ENCODE data around the gene SRGAP2B.
"Not testable (repeated sequence)": the region's sequence is repeated elsewhere in the genome, so short reads cannot be mapped to it uniquely, and the experiment has no call there.

The SRGAP2B gene

GRCh38 chr1:145065194-145065826, 29.8 kb downstream of the SRGAP2B start:
- H3K4me1 Mint-ChIP-seq (ENCODE audit: low read depth); H3K4me3 Mint-ChIP-seq; H3K27ac Mint-ChIP-seq; H3K27me3 Mint-ChIP-seq; H3K9me3 Mint-ChIP-seq (ENCODE audit: low read depth); H3K36me3 Mint-ChIP-seq: not testable (repeated sequence)

- H3K36me3 Mint-ChIP-seq; H3K4me1 Mint-ChIP-seq (ENCODE audit: low read depth); H3K27me3 Mint-ChIP-seq; H3K27ac Mint-ChIP-seq; H3K4me3 Mint-ChIP-seq; H3K9me3 Mint-ChIP-seq (ENCODE audit: low read depth): not testable (repeated sequence)
These were observed 31.0 kb downstream of the SRGAP2B start for GRCh38 chr1:145063941-145064648.

GRCh38 chr1:145063285-145063684, 31.8 kb downstream of the SRGAP2B start:
- H3K4me1 Mint-ChIP-seq (ENCODE audit: low read depth); H3K27ac Mint-ChIP-seq; H3K4me3 Mint-ChIP-seq; H3K36me3 Mint-ChIP-seq; H3K9me3 Mint-ChIP-seq (ENCODE audit: low read depth); H3K27me3 Mint-ChIP-seq: not testable (repeated sequence)

- H3K9me3 Mint-ChIP-seq (ENCODE audit: low read depth); H3K4me3 Mint-ChIP-seq; H3K36me3 Mint-ChIP-seq; H3K27ac Mint-ChIP-seq; H3K4me1 Mint-ChIP-seq (ENCODE audit: low read depth); H3K27me3 Mint-ChIP-seq: not testable (repeated sequence)
These were observed 36.9 kb downstream of the SRGAP2B start for GRCh38 chr1:145058184-145058583.

- H3K9me3 Mint-ChIP-seq (ENCODE audit: low read depth); H3K36me3 Mint-ChIP-seq; H3K4me1 Mint-ChIP-seq (ENCODE audit: low read depth); H3K4me3 Mint-ChIP-seq; H3K27me3 Mint-ChIP-seq; H3K27ac Mint-ChIP-seq: not testable (repeated sequence)
These were observed 39.8 kb downstream of the SRGAP2B start for GRCh38 chr1:145055217-145055760.

- not testable (repeated sequence) for H3K4me3 Mint-ChIP-seq; H3K9me3 Mint-ChIP-seq (ENCODE audit: low read depth); H3K36me3 Mint-ChIP-seq; H3K27ac Mint-ChIP-seq; H3K4me1 Mint-ChIP-seq (ENCODE audit: low read depth); H3K27me3 Mint-ChIP-seq
These were observed 41.7 kb downstream of the SRGAP2B start for GRCh38 chr1:145053428-145053827.

GRCh38 chr1:145052019-145052776, 42.9 kb downstream of the SRGAP2B start:
- not testable (repeated sequence) for H3K27ac Mint-ChIP-seq; H3K4me1 Mint-ChIP-seq (ENCODE audit: low read depth); H3K4me3 Mint-ChIP-seq; H3K27me3 Mint-ChIP-seq; H3K9me3 Mint-ChIP-seq (ENCODE audit: low read depth); H3K36me3 Mint-ChIP-seq

GRCh38 chr1:145048181-145048856, 46.8 kb downstream of the SRGAP2B start:
- not testable (repeated sequence) for H3K27me3 Mint-ChIP-seq; H3K4me1 Mint-ChIP-seq (ENCODE audit: low read depth); H3K4me3 Mint-ChIP-seq; H3K36me3 Mint-ChIP-seq; H3K9me3 Mint-ChIP-seq (ENCODE audit: low read depth); H3K27ac Mint-ChIP-seq

- not testable (repeated sequence) for H3K9me3 Mint-ChIP-seq (ENCODE audit: low read depth); H3K4me3 Mint-ChIP-seq; H3K4me1 Mint-ChIP-seq (ENCODE audit: low read depth); H3K27ac Mint-ChIP-seq; H3K36me3 Mint-ChIP-seq; H3K27me3 Mint-ChIP-seq
These were observed 47.6 kb downstream of the SRGAP2B start for GRCh38 chr1:145047553-145047952.

GRCh38 chr1:145045571-145046273, 49.4 kb downstream of the SRGAP2B start:
- H3K4me1 Mint-ChIP-seq (ENCODE audit: low read depth); H3K27me3 Mint-ChIP-seq; H3K27ac Mint-ChIP-seq; H3K36me3 Mint-ChIP-seq; H3K9me3 Mint-ChIP-seq (ENCODE audit: low read depth); H3K4me3 Mint-ChIP-seq: not testable (repeated sequence)

- not testable (repeated sequence) for H3K27me3 Mint-ChIP-seq; H3K4me3 Mint-ChIP-seq; H3K4me1 Mint-ChIP-seq (ENCODE audit: low read depth); H3K9me3 Mint-ChIP-seq (ENCODE audit: low read depth); H3K27ac Mint-ChIP-seq; H3K36me3 Mint-ChIP-seq
These were observed 53.6 kb downstream of the SRGAP2B start for GRCh38 chr1:145041519-145041918.

- not testable (repeated sequence) for H3K27ac Mint-ChIP-seq; H3K4me1 Mint-ChIP-seq (ENCODE audit: low read depth); H3K9me3 Mint-ChIP-seq (ENCODE audit: low read depth); H3K36me3 Mint-ChIP-seq; H3K27me3 Mint-ChIP-seq; H3K4me3 Mint-ChIP-seq
These were observed 59.1 kb downstream of the SRGAP2B start for GRCh38 chr1:145036019-145036418.

- not testable (repeated sequence) for H3K27ac Mint-ChIP-seq; H3K36me3 Mint-ChIP-seq; H3K4me3 Mint-ChIP-seq; H3K27me3 Mint-ChIP-seq; H3K9me3 Mint-ChIP-seq (ENCODE audit: low read depth); H3K4me1 Mint-ChIP-seq (ENCODE audit: low read depth)
These were observed 61.6 kb downstream of the SRGAP2B start for GRCh38 chr1:145033523-145033922.

- H3K4me1 Mint-ChIP-seq (ENCODE audit: low read depth); H3K9me3 Mint-ChIP-seq (ENCODE audit: low read depth); H3K4me3 Mint-ChIP-seq; H3K27me3 Mint-ChIP-seq; H3K36me3 Mint-ChIP-seq; H3K27ac Mint-ChIP-seq: not testable (repeated sequence)
These were observed 67.9 kb downstream of the SRGAP2B start for GRCh38 chr1:145027251-145027650.

- H3K4me3 Mint-ChIP-seq; H3K36me3 Mint-ChIP-seq; H3K27me3 Mint-ChIP-seq; H3K4me1 Mint-ChIP-seq (ENCODE audit: low read depth); H3K9me3 Mint-ChIP-seq (ENCODE audit: low read depth); H3K27ac Mint-ChIP-seq: not testable (repeated sequence)
These were observed 69.8 kb downstream of the SRGAP2B start for GRCh38 chr1:145025286-145025685.
